ENCODE data around the gene RAPGEF4.

GRCh38 chr2:173064151-173064805 lies 328.6 kb downstream of the RAPGEF4 start:
- TF ChIP-seq POLR2AphosphoS5 (IDR thresholded peaks at IDR 0.05; ENCODE audit: control insufficient read depth, insufficient read depth, low read depth, low read length) (no peak), EP300 (IDR thresholded peaks at IDR 0.05; ENCODE audit: low read length) (no peak), POLR2AphosphoS2 (IDR thresholded peaks at IDR 0.05; ENCODE audit: low read length) (no peak), JUN (IDR thresholded peaks at IDR 0.05; ENCODE audit: borderline replicate concordance, low read depth, low read length) (no peak), JUN (CRISPR knock-in tag; IDR thresholded peaks at IDR 0.05; ENCODE audit: borderline replicate concordance) (no peak), ZMIZ1 (IDR thresholded peaks at IDR 0.05; ENCODE audit: low read depth in 2 of 2, low read length in 2 of 2) (no peak), CTCF (IDR thresholded peaks at IDR 0.05 in 2 of 3, conservative IDR thresholded peaks at IDR 0.05 in 1 of 3; ENCODE audit: insufficient read depth in 2 of 3, low read depth in 1 of 3, low read length in 3 of 3) (no peak), SPI1 (IDR thresholded peaks at IDR 0.05; ENCODE audit: borderline replicate concordance, low read depth, low read length) (no peak)

All from K562 (cell line).